HL-60 (cell line): ENCODE data around the gene CAB39L.

Experiments
- DNase-seq, 2 experiments: peaks; one replicate each; pipeline ENCODE4 v3.0.0-alpha.2; 2010 to 2020; ENCODE audit warnings: low read depth in 1 of 2, low spot score in 1 of 2
- H3K27ac ChIP-seq: fragments of 250-450 bp; sonication (Bioruptor Pico); replicated peaks from 2 replicates; pipeline ENCODE4 v1.5.1; 2020; ENCODE audit warnings: mild to moderate bottlenecking, moderate library complexity
- H3K27me3 ChIP-seq: fragments of 250-450 bp; sonication (Bioruptor Pico); 2 replicates; pipeline ENCODE4 v1.5.1; 2021; ENCODE audit warnings: mild to moderate bottlenecking, moderate library complexity; ENCODE audit not compliant: insufficient read depth, poor library complexity, severe bottlenecking
- H3K4me3 ChIP-seq: replicated peaks from 2 replicates; pipeline ENCODE4 v1.5.1; 2011; ENCODE audit warnings: mild to moderate bottlenecking, control low read depth, low read length; ENCODE audit not compliant: insufficient read depth
- GABPA ChIP-seq: IDR thresholded peaks from 2 replicates; pipeline ENCODE4 v1.6.1; 2012; ENCODE audit warnings: low read depth
- POLR2AphosphoS5 ChIP-seq: IDR thresholded peaks from 2 replicates; pipeline ENCODE4 v1.6.1; 2012; ENCODE audit warnings: low read depth
- SPI1 ChIP-seq: IDR thresholded peaks from 2 replicates; pipeline ENCODE4 v1.6.1; 2012; ENCODE audit warnings: low read depth, mild to moderate bottlenecking, borderline replicate concordance
- TF ChIP-seq, protein P1 (sequence below): IDR thresholded peaks from one replicate; pipeline ENCODE4 v1.5.1; 2011; ENCODE audit warnings: low read length, control low read depth, inconsistent platforms; ENCODE audit not compliant: insufficient read depth
- TF ChIP-seq, protein P2 (sequence below): IDR thresholded peaks from 2 replicates; pipeline ENCODE4 v1.6.1; 2012; ENCODE audit warnings: low read depth; ENCODE audit not compliant: insufficient replicate concordance

The CAB39L gene

DNA sequence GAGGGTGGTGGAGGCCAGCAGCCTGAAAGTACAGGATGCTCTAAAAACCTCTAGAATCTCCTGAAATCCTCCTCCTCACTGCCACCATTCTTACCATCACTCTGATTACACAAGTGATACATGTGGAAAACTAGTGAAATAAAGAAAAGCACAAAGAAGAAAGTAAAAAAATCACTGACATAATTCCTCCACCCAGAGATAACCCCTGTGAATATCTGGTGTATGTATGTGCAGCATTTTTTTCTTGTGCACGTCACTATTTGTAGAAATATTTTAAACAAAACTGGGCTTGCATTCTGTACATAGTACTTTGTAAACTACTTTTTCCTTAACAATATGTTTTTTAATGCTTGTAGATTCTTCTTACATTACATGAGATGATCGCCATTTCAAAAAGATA lies 122.9 kb downstream of the CAB39L start:
- TF ChIP-seq POLR2AphosphoS5 (no peak), GABPA (no peak), SPI1 (no peak)
- TF ChIP-seq, protein P1, sequence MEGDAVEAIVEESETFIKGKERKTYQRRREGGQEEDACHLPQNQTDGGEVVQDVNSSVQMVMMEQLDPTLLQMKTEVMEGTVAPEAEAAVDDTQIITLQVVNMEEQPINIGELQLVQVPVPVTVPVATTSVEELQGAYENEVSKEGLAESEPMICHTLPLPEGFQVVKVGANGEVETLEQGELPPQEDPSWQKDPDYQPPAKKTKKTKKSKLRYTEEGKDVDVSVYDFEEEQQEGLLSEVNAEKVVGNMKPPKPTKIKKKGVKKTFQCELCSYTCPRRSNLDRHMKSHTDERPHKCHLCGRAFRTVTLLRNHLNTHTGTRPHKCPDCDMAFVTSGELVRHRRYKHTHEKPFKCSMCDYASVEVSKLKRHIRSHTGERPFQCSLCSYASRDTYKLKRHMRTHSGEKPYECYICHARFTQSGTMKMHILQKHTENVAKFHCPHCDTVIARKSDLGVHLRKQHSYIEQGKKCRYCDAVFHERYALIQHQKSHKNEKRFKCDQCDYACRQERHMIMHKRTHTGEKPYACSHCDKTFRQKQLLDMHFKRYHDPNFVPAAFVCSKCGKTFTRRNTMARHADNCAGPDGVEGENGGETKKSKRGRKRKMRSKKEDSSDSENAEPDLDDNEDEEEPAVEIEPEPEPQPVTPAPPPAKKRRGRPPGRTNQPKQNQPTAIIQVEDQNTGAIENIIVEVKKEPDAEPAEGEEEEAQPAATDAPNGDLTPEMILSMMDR = no peak
- TF ChIP-seq, protein P2, sequence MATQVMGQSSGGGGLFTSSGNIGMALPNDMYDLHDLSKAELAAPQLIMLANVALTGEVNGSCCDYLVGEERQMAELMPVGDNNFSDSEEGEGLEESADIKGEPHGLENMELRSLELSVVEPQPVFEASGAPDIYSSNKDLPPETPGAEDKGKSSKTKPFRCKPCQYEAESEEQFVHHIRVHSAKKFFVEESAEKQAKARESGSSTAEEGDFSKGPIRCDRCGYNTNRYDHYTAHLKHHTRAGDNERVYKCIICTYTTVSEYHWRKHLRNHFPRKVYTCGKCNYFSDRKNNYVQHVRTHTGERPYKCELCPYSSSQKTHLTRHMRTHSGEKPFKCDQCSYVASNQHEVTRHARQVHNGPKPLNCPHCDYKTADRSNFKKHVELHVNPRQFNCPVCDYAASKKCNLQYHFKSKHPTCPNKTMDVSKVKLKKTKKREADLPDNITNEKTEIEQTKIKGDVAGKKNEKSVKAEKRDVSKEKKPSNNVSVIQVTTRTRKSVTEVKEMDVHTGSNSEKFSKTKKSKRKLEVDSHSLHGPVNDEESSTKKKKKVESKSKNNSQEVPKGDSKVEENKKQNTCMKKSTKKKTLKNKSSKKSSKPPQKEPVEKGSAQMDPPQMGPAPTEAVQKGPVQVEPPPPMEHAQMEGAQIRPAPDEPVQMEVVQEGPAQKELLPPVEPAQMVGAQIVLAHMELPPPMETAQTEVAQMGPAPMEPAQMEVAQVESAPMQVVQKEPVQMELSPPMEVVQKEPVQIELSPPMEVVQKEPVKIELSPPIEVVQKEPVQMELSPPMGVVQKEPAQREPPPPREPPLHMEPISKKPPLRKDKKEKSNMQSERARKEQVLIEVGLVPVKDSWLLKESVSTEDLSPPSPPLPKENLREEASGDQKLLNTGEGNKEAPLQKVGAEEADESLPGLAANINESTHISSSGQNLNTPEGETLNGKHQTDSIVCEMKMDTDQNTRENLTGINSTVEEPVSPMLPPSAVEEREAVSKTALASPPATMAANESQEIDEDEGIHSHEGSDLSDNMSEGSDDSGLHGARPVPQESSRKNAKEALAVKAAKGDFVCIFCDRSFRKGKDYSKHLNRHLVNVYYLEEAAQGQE = no peak
- no peak for DNase-seq
- no peak overlapping the region for H3K4me3 ChIP-seq
- H3K27ac ChIP-seq = no peak overlapping the region
- no peaks in the 10 kb centered on the region for H3K27me3 ChIP-seq

DNA sequence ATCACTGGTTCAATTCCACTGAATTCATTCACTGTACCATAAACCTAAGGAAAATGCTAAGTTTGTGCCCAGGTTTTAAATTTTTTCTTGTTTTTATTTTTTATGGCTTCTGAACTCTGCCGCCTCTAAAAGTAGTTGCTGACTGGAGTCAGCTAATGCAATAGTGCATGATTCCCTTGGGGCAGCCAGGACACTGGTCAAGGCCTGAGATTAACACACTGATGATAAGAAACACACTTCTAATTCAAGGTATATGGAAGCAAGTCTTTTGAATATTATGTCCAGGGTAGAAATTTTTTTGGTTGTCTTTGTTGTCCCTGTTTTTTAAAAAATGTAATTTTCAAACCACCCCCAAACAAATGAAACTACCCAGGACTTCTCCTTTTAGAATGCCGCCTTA lies 123.9 kb downstream of the CAB39L start:
- H3K27me3 ChIP-seq = no peaks in the 10 kb centered on the region
- DNase-seq = no peak
- H3K4me3 ChIP-seq = no peak overlapping the region
- no peak overlapping the region for H3K27ac ChIP-seq
- TF ChIP-seq, protein P1 = no peak
- TF ChIP-seq GABPA (no peak), POLR2AphosphoS5 (no peak)
- TF ChIP-seq, protein P2 = no peak

DNA sequence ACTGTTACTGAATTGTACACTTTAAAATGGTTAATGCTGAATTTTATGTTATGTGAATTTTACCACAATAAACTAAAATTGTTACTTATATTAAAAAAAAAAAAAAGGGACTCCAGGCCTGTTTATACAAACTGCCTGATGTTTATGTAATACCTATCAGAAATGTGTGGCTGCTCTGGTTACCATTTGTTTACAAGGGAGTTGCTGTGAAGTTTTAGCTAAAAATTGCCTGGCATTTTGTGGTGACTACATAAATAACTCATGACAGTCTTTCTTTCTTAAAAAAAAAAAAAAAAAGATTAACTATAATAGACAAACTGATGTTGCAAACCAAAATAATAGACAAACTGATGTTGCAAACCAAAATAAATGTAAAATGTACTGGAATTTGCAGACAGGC lies 124.3 kb downstream of the CAB39L start:
- Histone ChIP-seq H3K27me3 (no peaks in the 10 kb centered on the region), H3K27ac (no peak overlapping the region), H3K4me3 (no peak overlapping the region)
- DNase-seq = no peak
- no peak for TF ChIP-seq POLR2AphosphoS5
- no peak for TF ChIP-seq GABPA
- TF ChIP-seq, protein P2 = no peak
- TF ChIP-seq, protein P1 = no peak
- no peak for TF ChIP-seq SPI1
